Neural progenitor cell (in vitro differentiated cells): ENCODE results near the gene EIF4G3. TPM values are rescaled to one million over a fixed set of nuclear protein-coding genes. Genes with fewer than 3 reads are reported as not detected.

Experiments used
- DNase-seq: peaks from one replicate; pipeline ENCODE4 v3.0.0-alpha.2; 2016; ENCODE audit warnings: low spot score
- H2AFZ ChIP-seq: fragments of 200-600 bp; sonication (generic); replicated peaks from 2 replicates; pipeline ENCODE4 v1.6.1; 2016; ENCODE audit warnings: antibody characterized with exemption
- H3F3A ChIP-seq: fragments of 200-600 bp; sonication (generic); 2 replicates; pipeline ENCODE4 v1.6.1; 2016; ENCODE audit warnings: antibody characterized with exemption, low read depth
- H3K27ac ChIP-seq: fragments of 200-600 bp; sonication (generic); 2 replicates; pipeline ENCODE4 v1.5.1; 2016; ENCODE audit warnings: mild to moderate bottlenecking
- H3K27me3 ChIP-seq: fragments of 200-600 bp; sonication (generic); 2 replicates; pipeline ENCODE4 v1.6.1; 2016; ENCODE audit warnings: mild to moderate bottlenecking, moderate library complexity
- H3K36me3 ChIP-seq: fragments of 200-600 bp; sonication (generic); 2 replicates; pipeline ENCODE4 v1.5.1; 2016
- H3K4me1 ChIP-seq: fragments of 200-600 bp; sonication (generic); 2 replicates; pipeline ENCODE4 v1.6.1; 2016; ENCODE audit warnings: mixed run types
- H3K4me2 ChIP-seq: fragments of 200-600 bp; sonication (generic); 2 replicates; pipeline ENCODE4 v1.6.1; 2016
- H3K4me3 ChIP-seq: fragments of 200-600 bp; sonication (generic); 2 replicates; pipeline ENCODE4 v1.5.1; 2016
- H3K79me2 ChIP-seq: fragments of 200-600 bp; sonication (generic); 2 replicates; pipeline ENCODE4 v1.6.1; 2016; ENCODE audit warnings: low read depth
- H3K9ac ChIP-seq: fragments of 200-600 bp; sonication (generic); 2 replicates; pipeline ENCODE4 v1.6.1; 2016
- H3K9me3 ChIP-seq: fragments of 200-600 bp; sonication (generic); 2 replicates; pipeline ENCODE4 v1.5.1; 2016; ENCODE audit warnings: low read depth
- H4K20me1 ChIP-seq: fragments of 200-600 bp; sonication (generic); 2 replicates; pipeline ENCODE4 v1.6.1; 2016; ENCODE audit warnings: low read depth
- H3K27ac Mint-ChIP-seq: 3 replicates; pipeline ENCODE4 v1.8.0; 2021; ENCODE audit warnings: mixed read lengths
- H3K27me3 Mint-ChIP-seq: 2 replicates; pipeline ENCODE4 v1.8.0; 2022; ENCODE audit warnings: low read depth, mild to moderate bottlenecking, inconsistent platforms, moderate library complexity, mixed read lengths; ENCODE audit not compliant: insufficient read depth
- H3K36me3 Mint-ChIP-seq: 3 replicates; pipeline ENCODE4 v1.8.0; 2021; ENCODE audit warnings: mixed read lengths
- H3K4me1 Mint-ChIP-seq: 3 replicates; pipeline ENCODE4 v1.8.0; 2021; ENCODE audit warnings: mixed read lengths
- H3K4me3 Mint-ChIP-seq: 3 replicates; pipeline ENCODE4 v1.8.0; 2021; ENCODE audit warnings: mild to moderate bottlenecking, moderate library complexity, mixed read lengths
- H3K9me3 Mint-ChIP-seq: 3 replicates; pipeline ENCODE4 v1.8.0; 2020; ENCODE audit warnings: mixed read lengths
- EZH2 ChIP-seq: fragments of 200-600 bp; sonication (generic); IDR thresholded peaks from 2 replicates; pipeline ENCODE4 v1.6.1; 2017; ENCODE audit warnings: antibody characterized with exemption, mild to moderate bottlenecking, moderate library complexity
- EZH2phosphoT487 ChIP-seq: fragments of 200-600 bp; sonication (generic); IDR thresholded peaks from 2 replicates; pipeline ENCODE4 v1.6.1; 2017; ENCODE audit warnings: antibody characterized with exemption
- total RNA-seq: library from RNA; depleted of rRNA; stranded (reverse); fragments of >200 nt; gene quantifications from 2 replicates; pipeline ENCODE4 v1.2.3, GENCODE V29; 2015; ENCODE audit warnings: low replicate concordance
- TF ChIP-seq, protein P1 (sequence below): fragments of 200-600 bp; sonication (generic); IDR thresholded peaks from 2 replicates; pipeline ENCODE4 v1.5.1; 2017; ENCODE audit warnings: antibody characterized with exemption, mild to moderate bottlenecking

EIF4G3 gene
- total RNA-seq, 1 donor from 2014 or later: 73.4 TPM

DNA sequence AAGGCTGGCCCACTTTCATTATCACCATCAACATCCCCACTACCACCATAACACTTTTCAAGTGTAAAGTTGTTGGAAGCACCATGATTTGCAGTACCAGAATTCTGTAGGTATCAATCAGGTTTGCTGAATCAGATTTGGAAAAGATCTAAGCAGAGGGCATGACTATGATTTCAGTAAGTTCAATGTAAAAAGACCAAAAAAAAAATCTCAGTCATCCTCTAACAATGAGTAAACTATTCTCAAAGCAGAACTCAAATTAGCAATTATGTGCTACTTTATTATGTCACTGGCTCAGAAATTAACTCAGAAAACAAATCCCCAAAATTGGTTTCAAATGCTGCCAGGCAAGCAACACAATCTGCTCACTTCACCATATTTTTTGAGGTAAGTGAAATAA, 201.7 kb downstream of the EIF4G3 start:
- no peak overlapping the region for H3K4me2 ChIP-seq
- no peaks in the 10 kb centered on the region for H3K4me1 ChIP-seq

DNA sequence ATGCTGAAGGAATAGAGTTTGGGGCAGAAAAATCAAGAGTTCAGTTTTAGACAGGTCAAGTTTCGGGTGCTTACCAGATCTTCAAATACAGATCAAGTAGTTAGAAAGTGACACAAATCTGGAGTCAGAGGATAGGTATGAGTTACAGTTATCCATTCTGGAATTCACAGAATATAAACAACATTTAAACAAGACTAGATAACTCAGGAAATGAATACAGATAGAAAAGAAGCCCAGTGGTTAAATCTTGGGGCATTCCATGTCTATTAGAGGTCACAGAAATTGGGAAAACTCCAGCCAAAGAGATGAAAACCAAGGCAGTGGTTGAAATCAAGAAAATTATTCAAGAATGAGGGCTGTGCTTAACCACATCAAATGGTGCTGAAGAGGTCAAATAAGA, 202.6 kb downstream of the EIF4G3 start:
- Histone ChIP-seq H3K4me2 (no peak overlapping the region), H2AFZ (no peak overlapping the region)
- no peak for TF ChIP-seq EZH2
- TF ChIP-seq, protein P1, sequence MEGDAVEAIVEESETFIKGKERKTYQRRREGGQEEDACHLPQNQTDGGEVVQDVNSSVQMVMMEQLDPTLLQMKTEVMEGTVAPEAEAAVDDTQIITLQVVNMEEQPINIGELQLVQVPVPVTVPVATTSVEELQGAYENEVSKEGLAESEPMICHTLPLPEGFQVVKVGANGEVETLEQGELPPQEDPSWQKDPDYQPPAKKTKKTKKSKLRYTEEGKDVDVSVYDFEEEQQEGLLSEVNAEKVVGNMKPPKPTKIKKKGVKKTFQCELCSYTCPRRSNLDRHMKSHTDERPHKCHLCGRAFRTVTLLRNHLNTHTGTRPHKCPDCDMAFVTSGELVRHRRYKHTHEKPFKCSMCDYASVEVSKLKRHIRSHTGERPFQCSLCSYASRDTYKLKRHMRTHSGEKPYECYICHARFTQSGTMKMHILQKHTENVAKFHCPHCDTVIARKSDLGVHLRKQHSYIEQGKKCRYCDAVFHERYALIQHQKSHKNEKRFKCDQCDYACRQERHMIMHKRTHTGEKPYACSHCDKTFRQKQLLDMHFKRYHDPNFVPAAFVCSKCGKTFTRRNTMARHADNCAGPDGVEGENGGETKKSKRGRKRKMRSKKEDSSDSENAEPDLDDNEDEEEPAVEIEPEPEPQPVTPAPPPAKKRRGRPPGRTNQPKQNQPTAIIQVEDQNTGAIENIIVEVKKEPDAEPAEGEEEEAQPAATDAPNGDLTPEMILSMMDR: no peak
- TF ChIP-seq EZH2phosphoT487: no peak

More for the DNA sequence above, 201.7 kb downstream of the EIF4G3 start:
- no peak for DNase-seq
- TF ChIP-seq EZH2: no peak
- TF ChIP-seq, protein P1: no peak
- H3K9me3 Mint-ChIP-seq: no peaks in the 10 kb centered on the region
- H3K79me2 ChIP-seq: no peaks in the 10 kb centered on the region
- no peaks in the 10 kb centered on the region for H3F3A ChIP-seq
- no peak overlapping the region for H2AFZ ChIP-seq
- H4K20me1 ChIP-seq: no peaks in the 10 kb centered on the region
- no peak overlapping the region for H3K4me3 ChIP-seq
- no peak overlapping the region for H3K27ac Mint-ChIP-seq
- H3K27me3 Mint-ChIP-seq: no peaks in the 10 kb centered on the region
- H3K4me1 Mint-ChIP-seq: no peaks in the 10 kb centered on the region
- H3K36me3 ChIP-seq: peaks cover 6% of the 10 kb centered on the region
- no peak overlapping the region for H3K9ac ChIP-seq
- H3K36me3 Mint-ChIP-seq: peaks cover 17% of the 10 kb centered on the region
- no peak overlapping the region for H3K4me3 Mint-ChIP-seq
- H3K27ac ChIP-seq: no peak overlapping the region
- H3K27me3 ChIP-seq: no peaks in the 10 kb centered on the region
- H3K9me3 ChIP-seq: no peaks in the 10 kb centered on the region

DNA sequence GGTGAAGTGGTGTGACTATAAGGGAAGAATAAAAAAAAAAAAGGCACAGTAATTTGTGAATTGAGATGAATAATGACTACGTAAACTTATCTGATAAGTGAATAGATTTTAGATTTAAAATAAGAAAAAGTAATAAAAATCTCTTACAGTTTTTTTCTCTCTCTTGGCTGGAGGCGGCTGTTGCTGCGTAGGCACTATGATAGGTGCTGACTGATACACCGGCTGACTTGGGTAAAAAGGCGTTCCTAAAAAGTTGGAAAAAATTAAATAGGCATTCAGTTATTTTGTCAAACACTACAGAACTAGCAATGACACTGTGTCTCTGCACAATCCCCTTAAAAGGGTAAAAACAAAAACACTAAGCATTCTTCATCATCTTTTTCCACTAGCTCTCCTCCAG, 203.8 kb downstream of the EIF4G3 start:
- no peak for DNase-seq
- no peaks in the 10 kb centered on the region for H3K9me3 Mint-ChIP-seq
- Histone ChIP-seq H3K27ac (no peak overlapping the region), H3K36me3 (peaks cover 3% of the 10 kb centered on the region), H2AFZ (no peak overlapping the region), H4K20me1 (no peaks in the 10 kb centered on the region), H3K9ac (no peak overlapping the region), H3K4me2 (no peak overlapping the region), H3K4me1 (no peaks in the 10 kb centered on the region), H3K27me3 (no peaks in the 10 kb centered on the region), H3K79me2 (no peaks in the 10 kb centered on the region), H3K9me3 (no peaks in the 10 kb centered on the region), H3F3A (no peaks in the 10 kb centered on the region), H3K4me3 (no peak overlapping the region)
- no peaks in the 10 kb centered on the region for H3K4me1 Mint-ChIP-seq
- no peak overlapping the region for H3K27ac Mint-ChIP-seq
- H3K4me3 Mint-ChIP-seq: no peak overlapping the region
- TF ChIP-seq EZH2phosphoT487 (no peak), EZH2 (no peak)
- TF ChIP-seq, protein P1: no peak
- peaks cover 14% of the 10 kb centered on the region for H3K36me3 Mint-ChIP-seq
- no peaks in the 10 kb centered on the region for H3K27me3 Mint-ChIP-seq

More for the DNA sequence above, 202.6 kb downstream of the EIF4G3 start:
- no peak for DNase-seq
- no peak overlapping the region for H3K9ac ChIP-seq
- peaks cover 14% of the 10 kb centered on the region for H3K36me3 Mint-ChIP-seq
- H3K27ac Mint-ChIP-seq: no peak overlapping the region
- peaks cover 6% of the 10 kb centered on the region for H3K36me3 ChIP-seq
- H3K9me3 ChIP-seq: no peaks in the 10 kb centered on the region
- H3K4me1 ChIP-seq: no peaks in the 10 kb centered on the region
- H3K27me3 ChIP-seq: no peaks in the 10 kb centered on the region
- no peak overlapping the region for H3K27ac ChIP-seq
- no peaks in the 10 kb centered on the region for H3F3A ChIP-seq
- no peaks in the 10 kb centered on the region for H4K20me1 ChIP-seq
- no peak overlapping the region for H3K4me3 Mint-ChIP-seq
- no peaks in the 10 kb centered on the region for H3K9me3 Mint-ChIP-seq
- H3K27me3 Mint-ChIP-seq: no peaks in the 10 kb centered on the region
- no peaks in the 10 kb centered on the region for H3K79me2 ChIP-seq
- H3K4me3 ChIP-seq: no peak overlapping the region
- H3K4me1 Mint-ChIP-seq: no peaks in the 10 kb centered on the region
